Left hindlimb (tissue), 1 donor: ENCODE data around the gene VIPR1.

Source experiments
- DNase-seq: peaks from one replicate; pipeline ENCODE4 v3.0.0-alpha.2; 2018

Gene VIPR1

GRCh38 chr3:42493798-42494151 lies 8.7 kb upstream of the VIPR1 start:
- no peak for DNase-seq

DNA sequence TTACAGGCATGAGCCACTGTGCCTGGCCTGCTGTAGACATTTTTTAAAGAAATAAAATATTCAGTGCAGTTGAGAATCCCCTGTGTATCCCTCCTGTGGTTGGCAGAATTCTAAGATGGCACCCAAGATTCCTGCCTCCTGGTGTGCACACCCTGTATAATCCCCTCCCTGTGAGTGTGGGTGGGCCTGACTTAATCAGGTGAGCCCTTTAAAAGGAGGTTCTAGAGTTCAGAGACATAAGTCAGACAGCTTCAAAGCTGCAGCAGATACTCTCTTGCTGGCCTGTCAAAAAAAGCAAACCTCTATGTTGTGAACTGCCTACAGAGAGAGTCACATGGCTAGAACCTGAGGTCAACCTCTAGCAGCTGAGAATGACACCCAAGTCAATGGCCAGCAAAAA lies 7.0 kb upstream of the VIPR1 start:
- no peak for DNase-seq

DNA sequence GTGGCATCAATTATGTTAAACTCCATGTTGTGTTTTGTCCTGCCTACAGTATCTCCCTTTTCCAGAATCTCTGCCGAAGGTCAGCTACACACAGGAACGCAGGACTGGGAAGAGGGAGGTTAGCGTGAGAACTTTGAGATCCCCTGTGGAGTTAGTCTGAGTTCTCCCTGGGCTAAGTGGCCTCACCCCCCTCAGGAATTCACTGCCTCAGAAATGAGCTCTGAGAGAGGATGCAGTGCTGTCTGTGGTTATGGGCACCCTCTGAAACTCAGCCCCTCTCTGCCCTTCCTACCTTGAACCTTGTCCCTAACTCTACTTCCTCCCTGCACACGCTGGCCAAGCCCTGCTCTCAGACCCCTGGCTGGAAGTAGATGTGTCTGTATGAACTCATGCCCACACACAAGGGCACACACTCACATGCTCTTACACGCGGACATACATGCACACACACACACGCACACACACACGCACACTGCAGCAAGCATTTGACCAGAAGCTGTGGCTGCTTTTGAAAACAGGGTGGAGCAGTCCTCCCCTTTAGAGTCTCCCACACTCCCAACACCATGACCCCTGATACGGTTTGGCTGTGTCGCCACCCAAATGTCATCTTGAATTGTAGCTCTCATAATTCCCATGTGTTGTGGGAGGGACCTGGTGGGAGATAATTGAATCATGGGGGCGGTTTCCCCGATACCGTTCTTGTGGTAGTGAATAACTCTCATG lies 5.3 kb upstream of the VIPR1 start:
- no peak for DNase-seq

DNA sequence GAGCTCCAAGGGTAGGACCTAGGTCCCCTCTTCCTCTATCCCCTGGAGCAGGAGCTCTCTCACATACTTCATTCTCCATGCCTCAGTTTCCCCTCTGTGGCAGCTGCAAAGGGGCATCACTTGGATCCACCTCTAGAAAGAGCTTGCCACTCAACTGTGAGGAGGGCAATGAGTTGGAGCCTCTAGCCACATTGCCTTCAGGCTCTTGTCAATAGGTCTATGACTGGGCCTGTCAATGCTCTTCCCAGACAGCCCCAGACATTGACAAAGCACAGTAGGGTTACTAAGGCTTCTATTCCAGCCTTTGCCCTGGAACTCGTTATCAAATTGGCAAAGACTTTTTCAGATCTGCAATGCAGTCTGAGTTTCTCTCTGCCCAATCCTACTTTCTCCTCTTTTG lies 4.4 kb upstream of the VIPR1 start:
- no peak for DNase-seq

DNA sequence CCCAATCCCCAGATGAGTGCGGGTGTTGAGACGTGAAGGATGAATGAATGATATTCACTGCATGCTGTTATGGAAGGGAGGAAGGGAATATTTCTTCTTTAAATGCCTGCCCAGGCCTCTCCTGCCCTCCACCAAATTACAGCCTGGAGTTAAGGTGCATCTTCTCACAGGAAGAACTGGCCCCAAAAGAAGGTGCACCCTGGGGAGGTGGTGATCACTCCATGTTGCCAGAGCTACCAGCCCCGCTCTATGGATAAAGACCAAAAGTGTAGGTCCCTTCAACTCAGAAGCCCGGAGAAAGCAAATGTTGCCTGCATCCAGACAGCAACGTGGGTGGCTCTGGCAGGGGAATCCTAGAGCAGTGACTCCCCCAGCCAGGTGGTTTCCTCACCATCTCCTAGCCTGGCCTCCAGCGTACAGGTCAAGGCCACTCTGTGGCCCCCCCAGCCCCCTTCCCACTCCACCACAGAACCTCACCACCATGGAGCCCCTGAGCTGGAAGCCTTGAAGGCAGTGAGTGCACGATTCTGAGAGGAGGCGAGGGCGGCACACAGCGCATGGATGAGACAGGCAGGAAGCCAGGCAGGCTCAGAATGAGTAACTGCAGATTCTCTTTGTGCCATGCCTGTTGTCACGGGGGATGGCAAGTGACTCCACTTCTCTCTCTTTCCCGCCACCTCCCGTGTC lies 3.5 kb upstream of the VIPR1 start:
- DNase-seq = no peak

DNA sequence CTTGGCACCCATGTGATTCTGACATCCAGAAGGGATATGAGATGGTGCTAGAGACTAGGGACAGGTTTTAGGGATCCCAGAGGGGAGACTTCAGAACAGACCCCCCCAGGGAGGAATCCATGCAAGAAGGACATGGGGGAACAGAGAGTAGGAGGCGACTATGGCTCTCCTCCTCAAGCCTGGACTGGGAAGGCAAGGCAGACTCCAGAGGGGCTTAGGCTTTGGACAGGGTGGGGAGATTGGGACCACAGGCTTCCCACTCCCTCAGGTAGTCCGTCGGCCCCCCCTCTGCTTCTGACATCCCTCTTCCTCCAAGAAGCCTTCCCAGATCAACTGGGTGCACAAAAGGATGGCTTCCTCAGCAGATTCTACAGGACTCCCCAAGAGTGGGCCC lies 3.0 kb upstream of the VIPR1 start:
- DNase-seq = no peak

GRCh38 chr3:42500091-42500490 lies 2.4 kb upstream of the VIPR1 start:
- no peak for DNase-seq

GRCh38 chr3:42500909-42501308 lies 1.5 kb upstream of the VIPR1 start:
- DNase-seq = no peak

- DNase-seq = no peak
Observed at GRCh38 chr3:42501321-42501680, 1.1 kb upstream of the VIPR1 start.

GRCh38 chr3:42501681-42502428 lies 588 bp upstream of the VIPR1 start:
- DNase-seq = no peak

DNA sequence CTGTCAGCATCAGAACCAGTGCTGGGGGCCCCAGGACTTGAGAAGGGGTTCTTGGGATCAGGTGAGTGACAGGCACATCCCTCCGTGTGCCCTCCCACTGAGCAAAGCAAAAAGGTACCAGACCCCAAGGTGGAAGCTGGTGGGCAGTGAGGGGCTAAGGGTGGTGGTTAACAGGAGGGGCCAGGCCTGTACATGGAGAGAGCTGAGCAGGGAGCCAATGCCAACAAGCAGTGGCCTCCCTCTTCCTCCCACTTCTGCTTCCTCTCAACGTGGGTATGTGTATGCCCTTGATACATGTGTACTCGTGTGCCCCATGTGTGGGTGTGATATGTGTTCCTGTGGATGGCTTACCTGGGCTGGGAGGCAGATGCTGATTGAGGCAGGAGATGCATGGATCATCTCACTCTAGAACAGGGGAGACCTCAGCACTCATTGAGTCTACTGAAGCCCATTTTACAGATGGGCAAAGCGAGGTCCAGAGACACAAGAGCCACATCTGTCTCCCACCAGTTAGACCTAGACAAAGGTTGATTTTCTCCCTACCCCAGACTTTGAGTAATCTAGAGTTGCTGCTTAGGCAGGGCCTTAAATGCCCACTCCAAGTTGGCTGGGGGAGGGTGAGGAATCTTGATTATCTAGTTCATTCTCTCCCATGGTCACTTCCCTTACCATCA lies 945 bp downstream of the VIPR1 start:
- DNase-seq = no peak

- DNase-seq = no peak
Observed at GRCh38 chr3:42503957-42504333, 1.5 kb downstream of the VIPR1 start.

GRCh38 chr3:42504334-42505127 lies 2.1 kb downstream of the VIPR1 start:
- no peak for DNase-seq

GRCh38 chr3:42505128-42505848 lies 2.8 kb downstream of the VIPR1 start:
- no peak for DNase-seq

DNA sequence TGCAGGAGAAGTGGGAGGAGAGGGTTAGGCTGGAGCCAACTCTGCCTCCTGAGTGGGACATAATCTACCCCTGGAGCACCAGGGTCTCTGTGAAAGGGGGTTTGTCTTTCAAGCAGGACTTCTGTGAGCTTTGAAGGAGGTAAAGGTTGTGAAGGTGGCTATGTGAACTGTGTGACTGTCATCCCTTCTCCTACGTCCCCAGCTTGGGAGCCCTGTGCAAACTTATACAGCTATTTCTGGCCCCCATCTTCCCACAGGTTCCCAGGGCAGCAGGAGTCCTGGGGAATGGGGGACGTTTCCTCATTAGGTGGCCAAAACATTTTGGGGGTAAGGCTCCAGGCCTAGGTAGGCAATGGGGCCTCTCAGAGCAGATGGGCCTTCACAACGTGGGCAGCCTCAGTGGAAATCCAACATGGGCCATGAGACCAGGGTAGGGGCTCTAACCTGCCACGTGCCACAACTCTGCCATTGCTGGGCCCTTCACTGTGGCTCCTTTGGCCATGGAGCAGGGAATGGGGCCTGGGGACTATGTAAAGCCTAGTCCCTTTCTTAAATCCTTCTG lies 3.5 kb downstream of the VIPR1 start:
- no peak for DNase-seq

- no peak for DNase-seq
Observed at GRCh38 chr3:42507252-42507651, 4.8 kb downstream of the VIPR1 start.

GRCh38 chr3:42507761-42508335 lies 5.4 kb downstream of the VIPR1 start:
- DNase-seq = no peak

DNA sequence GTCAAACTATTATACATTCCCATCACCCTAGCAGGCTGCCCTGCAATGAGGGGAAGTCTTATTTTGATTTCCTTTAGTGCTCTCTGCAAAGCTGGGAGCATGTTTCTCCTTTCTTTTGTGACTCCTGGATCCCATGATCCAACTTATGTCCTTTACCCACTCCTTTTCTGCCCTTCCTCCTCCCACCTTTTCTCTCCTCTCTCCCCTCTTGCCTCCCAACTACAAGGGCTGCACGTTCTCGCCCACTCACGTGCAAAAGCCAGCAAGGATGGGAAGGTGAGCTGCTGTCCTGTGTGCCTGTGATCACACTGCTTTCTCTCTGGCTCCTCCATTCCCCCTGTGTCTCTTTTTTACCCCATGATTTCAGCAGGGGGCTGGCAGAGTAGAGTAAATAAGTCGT lies 6.1 kb downstream of the VIPR1 start:
- no peak for DNase-seq

DNA sequence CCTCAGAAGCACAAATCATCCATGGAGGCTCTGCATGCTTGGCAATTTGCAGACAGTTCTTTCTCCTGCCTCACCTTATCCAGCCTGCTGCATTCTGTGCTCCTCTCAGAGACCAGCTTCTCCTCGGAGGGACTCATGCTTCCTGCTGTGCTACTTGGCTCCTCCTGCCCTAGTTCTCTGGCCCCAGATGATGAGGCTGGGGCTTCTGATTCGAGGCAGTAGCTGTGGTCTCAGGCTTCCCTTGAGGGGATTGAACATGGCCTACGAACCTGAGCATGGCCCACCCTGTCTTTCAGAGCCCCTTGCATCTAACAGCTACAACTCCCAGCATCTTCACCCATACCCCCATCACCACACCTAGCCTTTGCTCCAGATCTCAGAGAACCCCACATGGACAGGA lies 6.7 kb downstream of the VIPR1 start:
- DNase-seq = no peak

DNA sequence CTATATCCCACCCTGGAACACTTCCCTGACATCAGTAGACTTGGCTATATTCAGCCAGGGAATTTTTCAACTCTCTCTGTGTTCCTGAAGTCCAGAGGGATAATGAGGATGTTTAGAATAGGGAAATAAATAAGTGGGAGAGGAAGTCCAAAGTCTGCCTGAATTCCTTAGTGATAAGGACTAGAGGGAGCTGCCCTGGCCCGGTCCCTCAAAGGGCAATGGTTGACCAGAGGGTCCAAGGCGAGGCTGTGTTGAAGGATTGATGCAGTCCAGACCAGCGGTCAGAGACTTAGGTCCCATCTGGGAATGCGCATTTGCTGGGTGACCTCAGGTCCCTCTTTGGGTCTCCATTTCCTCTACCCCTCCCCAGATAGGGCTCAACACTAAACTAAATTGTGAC lies 7.9 kb downstream of the VIPR1 start:
- DNase-seq = no peak

- DNase-seq = no peak
Observed at GRCh38 chr3:42511201-42511600, 8.8 kb downstream of the VIPR1 start.
